ENCODE measurements around the gene STAG3.
A peak's percentile ranks its signal among the peaks of the same experiment; 100 is the strongest.

- no peak for TF ChIP-seq POLR2AphosphoS5 (IDR thresholded peaks at IDR 0.05; ENCODE audit: low read depth)
- peak; percentile 83 to 90 for TF ChIP-seq CTCF (conservative IDR thresholded peaks at IDR 0.05; ENCODE audit: low read depth in 2 of 2)
- TF ChIP-seq, protein P1, sequence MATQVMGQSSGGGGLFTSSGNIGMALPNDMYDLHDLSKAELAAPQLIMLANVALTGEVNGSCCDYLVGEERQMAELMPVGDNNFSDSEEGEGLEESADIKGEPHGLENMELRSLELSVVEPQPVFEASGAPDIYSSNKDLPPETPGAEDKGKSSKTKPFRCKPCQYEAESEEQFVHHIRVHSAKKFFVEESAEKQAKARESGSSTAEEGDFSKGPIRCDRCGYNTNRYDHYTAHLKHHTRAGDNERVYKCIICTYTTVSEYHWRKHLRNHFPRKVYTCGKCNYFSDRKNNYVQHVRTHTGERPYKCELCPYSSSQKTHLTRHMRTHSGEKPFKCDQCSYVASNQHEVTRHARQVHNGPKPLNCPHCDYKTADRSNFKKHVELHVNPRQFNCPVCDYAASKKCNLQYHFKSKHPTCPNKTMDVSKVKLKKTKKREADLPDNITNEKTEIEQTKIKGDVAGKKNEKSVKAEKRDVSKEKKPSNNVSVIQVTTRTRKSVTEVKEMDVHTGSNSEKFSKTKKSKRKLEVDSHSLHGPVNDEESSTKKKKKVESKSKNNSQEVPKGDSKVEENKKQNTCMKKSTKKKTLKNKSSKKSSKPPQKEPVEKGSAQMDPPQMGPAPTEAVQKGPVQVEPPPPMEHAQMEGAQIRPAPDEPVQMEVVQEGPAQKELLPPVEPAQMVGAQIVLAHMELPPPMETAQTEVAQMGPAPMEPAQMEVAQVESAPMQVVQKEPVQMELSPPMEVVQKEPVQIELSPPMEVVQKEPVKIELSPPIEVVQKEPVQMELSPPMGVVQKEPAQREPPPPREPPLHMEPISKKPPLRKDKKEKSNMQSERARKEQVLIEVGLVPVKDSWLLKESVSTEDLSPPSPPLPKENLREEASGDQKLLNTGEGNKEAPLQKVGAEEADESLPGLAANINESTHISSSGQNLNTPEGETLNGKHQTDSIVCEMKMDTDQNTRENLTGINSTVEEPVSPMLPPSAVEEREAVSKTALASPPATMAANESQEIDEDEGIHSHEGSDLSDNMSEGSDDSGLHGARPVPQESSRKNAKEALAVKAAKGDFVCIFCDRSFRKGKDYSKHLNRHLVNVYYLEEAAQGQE (IDR thresholded peaks at IDR 0.05; ENCODE audit: unreplicated experiment) = no peak
- no peak for TF ChIP-seq JUNB (IDR thresholded peaks at IDR 0.05; ENCODE audit: unreplicated experiment)
- TF ChIP-seq EZH2phosphoT487 (IDR thresholded peaks at IDR 0.05; ENCODE audit: unreplicated experiment) = no peak
Observed at GRCh38 chr7:100130608-100131453, 46.9 kb upstream of the STAG3 start.

All from GM23338 (cell line).